GM18907 (cell line): ENCODE measurements around the gene TPD52L3.
A peak's percentile ranks its signal among the peaks of the same experiment; 100 is the strongest.

Source experiments
- ATAC-seq: cut with Tn5 transposase; IDR thresholded peaks from one replicate; pipeline ENCODE4 v1.9.1; 2021; ENCODE audit warnings: mild to moderate bottlenecking, moderate library complexity; ENCODE audit not compliant: unreplicated experiment

TPD52L3 gene

DNA sequence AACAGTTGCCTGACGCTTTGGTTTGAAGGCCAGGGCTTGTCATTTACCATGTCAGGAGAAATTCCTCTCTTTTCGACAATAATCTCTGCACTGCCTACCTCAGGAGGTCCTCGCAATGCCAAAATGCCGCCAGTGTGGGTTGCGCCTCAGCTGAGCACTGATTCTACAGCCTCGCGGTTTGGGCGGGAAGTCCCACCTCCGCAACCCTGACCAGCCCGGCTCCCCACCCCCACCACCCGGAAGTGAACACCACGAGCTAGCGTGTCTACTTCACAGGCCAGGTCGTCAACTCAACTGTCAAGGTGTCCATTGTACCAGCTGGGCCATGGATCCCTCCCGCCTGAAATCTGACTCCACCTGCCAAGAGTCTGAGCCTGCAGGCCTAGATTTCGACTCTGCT is at the start of gene TPD52L3:
TSS of gene TPD52L3 (plus strand) at position 273 of the 400 bp plus-strand sequence. CDS start 221 bp downstream, outside the sequence.
- no peak for ATAC-seq

- ATAC-seq = no peak
Observed at GRCh38 chr9:6301858-6302257, 26.3 kb upstream of the TPD52L3 start.

DNA sequence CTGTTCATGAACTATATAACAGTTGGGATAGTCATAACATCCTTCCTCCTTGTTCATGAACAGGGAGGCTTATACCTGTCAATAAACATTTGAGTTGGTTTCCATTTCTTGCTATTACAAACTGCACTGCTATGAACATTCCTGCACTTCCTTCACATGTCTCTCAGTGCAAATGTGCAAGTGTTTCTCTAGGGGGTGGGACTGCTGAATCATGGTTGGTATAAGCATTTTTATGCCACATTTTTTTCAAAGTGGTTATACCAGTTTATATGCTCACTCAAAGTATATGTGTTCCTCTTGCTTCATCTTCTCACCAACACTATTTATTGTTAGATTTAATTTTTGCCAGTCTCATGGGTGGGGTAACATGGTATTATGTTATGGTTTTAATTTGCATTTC is 25.8 kb upstream of the TPD52L3 start:
- no peak for ATAC-seq

DNA sequence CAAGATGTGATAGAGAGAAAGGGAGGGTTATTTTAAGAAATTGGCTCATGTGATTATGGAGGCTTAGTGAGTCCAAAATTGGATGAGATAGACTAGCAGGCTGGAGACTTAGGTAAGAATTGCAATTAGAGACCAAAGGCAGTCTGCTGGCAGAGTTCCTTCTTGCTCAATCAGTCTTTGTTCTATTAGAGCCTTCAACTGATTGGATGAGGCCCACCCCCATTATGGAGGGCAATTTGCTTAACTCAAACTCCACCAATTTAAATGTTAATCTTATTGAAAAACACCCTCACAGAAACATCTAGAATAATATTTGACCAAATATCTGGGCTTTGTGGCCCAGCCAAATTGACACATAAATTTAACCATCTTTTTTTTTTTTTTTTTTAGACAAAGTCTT is 23.9 kb upstream of the TPD52L3 start:
- ATAC-seq = no peak

DNA sequence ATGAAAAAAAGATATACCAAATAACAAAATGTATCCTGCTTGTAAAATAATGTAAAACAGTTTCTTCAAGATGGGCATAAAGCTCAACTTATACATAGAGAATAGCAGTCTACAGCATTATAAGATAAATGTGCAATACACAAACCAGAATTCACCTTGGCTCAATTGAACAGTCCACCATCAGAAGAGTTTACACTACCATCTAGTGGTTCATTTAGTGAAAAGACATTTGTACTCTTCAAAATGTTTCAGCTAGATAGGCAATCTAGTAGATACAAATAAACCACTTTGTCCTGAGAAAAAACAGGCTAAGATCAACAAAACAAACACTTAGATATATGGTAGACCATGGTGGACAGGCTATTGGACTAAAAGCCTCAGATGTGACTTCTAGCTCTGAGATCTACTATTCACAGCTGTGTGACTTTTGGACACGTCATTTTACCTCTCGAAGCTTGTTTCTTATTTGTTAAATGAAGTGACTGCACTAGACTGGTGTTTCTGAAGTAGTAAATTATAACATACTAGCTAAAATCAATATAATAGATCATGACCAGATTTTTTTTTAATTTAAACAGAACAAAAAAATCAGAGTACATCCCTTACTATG is 22.1 kb upstream of the TPD52L3 start:
- ATAC-seq = peak; percentile 44

DNA sequence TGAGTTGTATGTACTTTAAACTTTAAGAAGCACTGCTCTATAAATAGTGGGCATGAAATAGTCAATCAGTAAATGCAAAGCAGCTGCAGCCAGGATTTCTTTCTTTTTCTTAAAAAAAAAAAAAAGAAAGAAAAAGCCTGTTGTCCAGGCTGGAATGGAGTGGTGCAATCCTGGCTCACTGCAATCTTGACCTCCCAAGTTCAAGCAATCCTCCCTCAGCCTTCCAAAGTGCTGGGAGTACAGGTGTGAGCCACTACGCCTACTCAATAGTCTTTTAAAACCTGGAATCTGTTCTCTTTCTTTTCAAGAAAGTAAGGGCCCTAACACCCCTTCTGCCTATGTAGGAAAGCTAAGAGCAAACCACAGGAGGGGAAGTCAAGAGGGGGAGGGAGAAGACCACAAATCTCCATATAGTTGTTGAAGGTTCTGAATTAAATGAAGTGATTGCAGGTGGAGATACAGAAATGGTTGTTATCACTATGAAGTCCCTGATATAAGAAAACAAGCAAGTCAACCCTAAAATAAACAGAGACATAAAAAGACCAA is 20.6 kb upstream of the TPD52L3 start:
- no peak for ATAC-seq

DNA sequence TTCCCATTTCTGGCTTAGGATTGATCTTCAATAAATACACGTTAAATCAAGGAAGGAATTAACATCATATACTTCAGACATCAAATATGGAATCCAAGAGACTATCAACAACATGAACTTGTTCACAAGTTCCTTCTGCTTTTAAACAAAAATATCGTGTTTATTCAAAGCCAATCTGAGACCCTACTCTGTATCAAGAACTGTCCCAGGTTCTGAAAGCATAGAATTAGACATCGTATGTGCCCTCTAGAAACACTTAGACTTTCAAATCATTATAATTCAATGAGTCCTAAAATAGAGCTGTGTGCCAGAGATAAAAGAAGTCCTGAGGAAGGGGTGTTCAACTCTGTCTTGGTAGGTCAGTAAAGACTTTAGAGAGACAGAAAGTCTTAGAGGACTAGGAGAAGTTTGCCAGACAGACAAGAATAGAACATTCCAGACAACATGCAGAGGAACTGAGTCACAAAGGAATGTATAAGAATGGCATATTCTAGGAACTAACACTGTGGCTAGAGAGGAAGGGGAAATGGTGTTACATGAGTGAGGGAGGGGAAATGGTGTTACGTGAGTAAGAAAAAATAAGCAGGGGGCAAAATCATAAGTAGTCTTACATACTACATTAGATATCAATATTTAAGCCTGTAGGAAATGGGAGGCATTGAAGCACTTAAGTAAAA is 2.9 kb downstream of the TPD52L3 start:
- no peak for ATAC-seq

DNA sequence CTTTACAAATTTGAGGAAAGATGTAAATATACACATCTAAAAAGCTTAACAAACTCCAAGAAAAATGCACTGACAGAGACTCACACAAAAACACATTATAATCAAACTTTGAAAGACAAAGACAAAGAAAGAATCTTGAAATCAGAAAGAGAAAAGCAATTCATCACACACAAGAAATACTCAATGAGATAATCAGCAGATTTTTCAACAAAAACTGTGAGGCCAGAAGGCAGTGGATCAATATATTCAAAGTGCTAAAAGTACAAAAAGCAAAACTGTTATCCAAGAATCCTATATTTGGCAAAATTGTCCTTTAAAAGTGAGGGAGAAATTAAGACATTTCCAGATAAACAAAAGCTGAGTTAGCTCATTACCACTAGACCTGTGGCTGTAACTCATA is 6.1 kb downstream of the TPD52L3 start:
- no peak for ATAC-seq

DNA sequence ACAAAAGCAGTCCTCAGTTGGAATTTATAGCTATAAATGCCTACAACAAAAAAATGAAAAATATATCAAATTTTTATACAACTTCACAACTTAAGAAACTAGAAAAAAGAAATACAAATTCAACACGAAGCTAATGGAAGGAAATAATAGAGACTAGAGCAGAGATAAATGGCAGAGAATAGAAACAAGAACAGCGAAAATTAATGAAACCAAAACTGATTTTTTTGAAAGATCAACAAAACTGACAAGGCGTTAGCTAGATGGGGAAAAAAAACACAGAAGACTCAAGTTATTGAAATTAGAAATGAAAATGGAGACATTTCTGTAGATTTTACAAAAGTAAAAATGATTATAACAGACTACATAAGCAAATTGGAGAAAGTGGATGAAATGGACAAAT is 20.6 kb downstream of the TPD52L3 start:
- no peak for ATAC-seq

DNA sequence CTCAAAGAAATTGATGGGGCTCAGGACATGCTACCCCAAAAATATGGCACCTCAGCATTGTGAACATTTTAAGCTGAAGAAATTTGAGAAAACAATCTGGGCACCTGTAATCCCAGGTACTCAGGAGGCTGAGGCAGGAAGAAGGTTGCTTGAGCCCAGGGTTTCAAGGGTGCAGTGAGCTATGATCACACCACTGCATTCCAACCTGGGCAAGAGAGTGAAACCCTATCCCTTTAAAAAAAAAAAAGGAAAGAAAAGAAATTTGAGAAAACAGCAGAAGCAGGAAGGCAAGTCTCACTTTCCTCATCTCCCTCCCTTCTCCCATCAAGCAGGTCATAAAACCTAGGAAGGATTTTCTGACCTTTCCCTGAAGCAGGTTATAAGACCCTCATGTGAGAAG is 23.6 kb downstream of the TPD52L3 start:
- ATAC-seq = no peak

DNA sequence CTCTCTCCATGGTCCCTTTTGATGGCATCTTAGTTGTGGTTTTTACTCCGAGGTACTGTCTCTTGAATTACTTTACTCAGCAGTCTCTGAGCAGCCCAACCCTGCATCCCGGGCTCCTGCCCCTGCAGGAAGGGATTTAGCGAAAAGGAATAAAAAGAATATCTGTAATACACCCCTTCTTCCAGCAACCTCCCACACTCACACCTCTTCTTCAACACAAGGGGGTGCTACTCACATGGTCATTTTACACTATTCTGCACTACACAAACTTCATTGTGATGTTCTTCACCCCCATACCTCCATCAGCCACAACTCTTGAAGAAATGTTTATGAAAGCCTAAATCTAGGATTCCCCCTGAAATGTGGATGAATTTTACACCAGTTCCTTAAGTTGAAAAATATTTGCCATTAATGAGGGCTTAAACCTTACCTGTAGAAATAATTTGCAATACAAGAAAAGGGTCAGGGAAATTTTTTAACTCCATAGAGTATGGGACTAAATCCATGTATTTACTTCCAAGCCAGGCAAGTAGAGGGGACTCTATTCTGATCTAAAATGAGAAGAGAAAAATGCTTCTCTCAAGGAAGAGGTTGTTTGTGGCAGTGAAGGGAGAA is 26.0 kb downstream of the TPD52L3 start:
- ATAC-seq = peak; percentile 80

- no peak for ATAC-seq
Observed at GRCh38 chr9:6355728-6356127, 27.6 kb downstream of the TPD52L3 start.

DNA sequence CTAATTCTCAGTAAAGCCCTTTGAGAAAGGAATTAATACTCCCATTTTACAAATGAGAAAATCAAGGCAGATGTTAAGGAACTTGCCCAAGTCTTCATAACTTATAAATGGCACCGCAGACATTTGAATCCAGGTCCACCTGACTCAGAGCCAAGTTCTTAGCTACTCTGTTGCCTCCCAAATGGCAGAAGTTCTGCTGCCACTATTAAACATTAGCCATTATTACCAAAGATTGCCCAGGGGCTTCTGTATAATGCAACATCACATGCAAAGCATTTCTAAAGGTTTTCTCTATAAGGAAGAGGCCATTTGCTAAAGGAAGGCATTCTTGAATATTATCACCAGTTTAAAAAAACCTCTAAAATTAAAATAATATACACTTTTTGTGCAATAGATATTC is 28.3 kb downstream of the TPD52L3 start:
- ATAC-seq = no peak

DNA sequence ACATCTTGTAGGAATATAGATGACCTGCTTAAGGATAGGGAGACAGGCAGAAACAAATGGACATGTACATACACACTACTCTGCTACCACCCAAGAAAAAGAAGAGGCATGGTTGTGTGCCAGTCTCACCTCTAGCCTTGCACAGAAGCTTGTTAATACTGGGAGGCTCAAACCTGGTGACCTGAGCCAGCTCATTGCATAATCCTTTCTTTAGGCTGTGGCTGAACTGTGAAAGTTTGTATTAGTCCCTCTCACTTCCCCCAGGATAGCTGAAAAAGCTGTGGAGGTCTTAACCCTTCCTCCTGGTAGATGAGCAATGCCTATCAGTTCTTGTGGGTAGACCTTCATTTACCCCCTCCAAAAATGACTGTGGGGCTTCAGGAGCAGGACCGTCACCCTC is 28.7 kb downstream of the TPD52L3 start:
- no peak for ATAC-seq

- no peak for ATAC-seq
Observed at GRCh38 chr9:6367128-6367890, 39.1 kb downstream of the TPD52L3 start.

- no peak for ATAC-seq
Observed at GRCh38 chr9:6368831-6369230, 40.7 kb downstream of the TPD52L3 start.
